ENCODE results near the gene USP24.
"Not testable (repeated sequence)": the region's sequence is repeated elsewhere in the genome, so short reads cannot be mapped to it uniquely, and the experiment has no call there.

The USP24 gene

DNA sequence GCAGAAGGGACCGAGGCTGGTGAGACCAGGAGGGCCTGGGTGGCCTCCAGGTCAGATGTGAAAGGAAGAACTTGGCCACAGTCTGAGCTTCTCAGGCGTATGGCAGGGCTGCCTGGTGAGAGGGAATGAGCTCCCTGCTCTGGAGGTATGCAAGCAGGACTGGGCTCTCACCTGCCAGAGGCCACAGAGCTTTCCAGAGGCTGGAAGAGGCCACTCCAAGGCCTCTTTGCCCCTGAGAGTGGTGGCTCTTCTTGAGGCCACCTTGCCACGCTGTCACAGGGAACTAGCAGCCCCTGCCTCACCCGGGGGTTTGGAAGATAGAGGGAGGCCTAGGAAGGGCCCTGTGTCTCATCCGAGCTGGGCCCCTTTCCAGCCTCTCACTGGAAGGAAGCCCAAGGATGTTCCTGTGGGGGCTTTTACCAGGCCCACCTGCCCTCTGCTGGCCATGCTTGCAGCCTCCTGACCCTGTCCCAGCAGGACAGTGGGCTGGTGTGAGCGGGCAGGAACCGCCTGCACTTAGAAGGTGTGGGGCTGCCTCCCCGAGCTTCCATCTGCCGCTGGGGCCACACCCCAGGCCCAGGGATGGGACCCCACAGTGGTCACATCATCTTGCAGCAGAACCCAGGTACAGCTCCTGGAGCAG, 165.8 kb downstream of the USP24 start:
- DNase-seq, result no peak

DNA sequence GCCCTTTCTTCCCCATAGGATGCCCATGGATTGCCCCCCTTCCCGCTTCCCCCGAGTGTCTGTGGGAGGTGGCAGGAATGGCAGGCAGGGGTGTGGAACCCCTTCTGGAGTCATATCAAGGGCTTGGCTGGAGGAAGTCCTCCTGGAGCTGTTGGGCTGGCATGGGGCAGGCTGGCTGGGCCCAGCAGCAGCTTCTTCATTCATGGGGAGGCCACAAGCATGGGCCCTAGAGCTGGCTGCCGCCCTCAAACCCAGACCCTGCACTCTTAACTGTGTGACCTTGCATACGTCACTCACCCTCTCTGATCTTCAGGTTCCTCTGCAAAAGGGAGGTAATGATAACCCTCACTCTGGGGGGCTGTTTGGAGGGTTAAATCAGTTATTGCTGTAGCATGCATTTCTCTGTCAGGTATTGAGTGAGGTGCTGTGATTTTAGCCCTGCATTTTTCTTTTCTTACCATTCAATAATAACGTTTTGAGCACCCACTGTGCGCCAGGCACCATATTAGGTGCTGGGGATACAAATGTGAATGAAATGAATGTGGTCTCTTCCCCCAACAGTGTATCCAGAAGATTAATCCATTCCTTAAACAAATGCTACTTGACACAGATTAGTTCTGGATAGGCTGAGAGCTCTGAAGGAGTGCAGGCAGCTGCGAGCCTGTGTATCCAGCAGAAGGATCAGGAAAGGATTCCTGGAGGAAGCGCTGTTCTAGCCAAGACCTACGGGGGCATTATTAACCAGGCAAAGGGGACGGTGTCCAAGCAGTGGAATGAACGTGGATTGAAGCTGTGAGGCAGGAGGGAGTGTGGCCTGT, 166.5 kb downstream of the USP24 start:
- peak; percentile 85 for DNase-seq

DNA sequence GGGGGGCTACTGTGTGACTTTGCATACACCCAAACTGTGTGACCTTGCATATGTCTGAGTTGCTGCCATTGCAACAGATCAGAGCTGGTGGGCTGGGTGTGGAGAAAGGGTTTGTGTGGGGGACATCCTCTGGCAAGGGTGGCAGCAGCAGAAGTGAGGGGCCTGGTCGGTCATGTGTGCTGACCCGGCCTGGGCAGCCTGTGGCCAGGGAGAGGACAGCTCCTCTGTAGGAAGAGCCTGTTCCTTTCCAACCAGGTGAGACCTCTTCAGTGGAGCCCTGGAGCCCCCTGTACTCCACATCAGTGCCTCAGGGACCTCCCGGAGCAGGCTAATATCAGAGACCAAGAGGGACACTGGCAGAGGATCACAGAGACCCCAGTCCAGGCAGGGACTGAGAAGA, 167.6 kb downstream of the USP24 start:
- no peak for DNase-seq

DNA sequence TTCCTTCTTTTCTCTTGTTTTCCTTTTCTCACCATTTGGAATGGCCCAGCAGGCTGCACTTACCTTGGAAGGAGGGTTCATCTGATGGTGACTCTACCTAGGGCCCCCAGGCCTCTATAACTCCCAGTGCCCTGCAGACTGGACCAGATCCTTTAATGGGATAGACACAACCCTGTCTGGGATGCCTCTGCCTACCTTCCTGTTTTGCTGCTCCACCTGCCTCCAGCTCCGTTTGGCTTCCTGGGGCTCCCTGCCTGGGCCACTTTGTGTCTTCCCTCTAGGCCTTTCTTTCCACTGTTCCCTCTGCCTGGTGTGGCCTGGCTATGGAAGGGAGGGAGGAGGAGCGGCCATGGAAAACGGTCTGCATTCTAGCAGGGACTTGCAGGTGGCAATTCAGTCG, 168.3 kb downstream of the USP24 start:
- DNase-seq, result no peak

DNA sequence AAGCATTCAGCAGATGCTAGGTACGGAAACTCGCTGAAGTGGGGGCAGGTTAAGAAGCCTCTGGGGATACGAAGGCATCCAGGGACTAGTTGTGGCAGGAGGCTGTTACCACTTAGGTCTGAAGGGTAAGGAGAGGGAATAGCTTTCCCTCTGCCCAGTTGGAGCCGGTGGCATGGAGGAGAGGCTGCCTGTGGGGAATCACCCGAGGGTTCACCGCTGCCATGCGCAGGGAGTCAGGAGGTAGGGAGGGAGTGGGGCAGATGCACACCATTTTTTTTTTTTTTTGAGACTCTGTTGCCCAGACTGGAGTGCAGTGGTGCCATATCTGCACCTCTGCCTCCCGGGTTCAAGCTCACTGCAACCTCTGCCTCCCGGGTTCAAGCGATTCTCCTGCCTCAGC, 169.7 kb downstream of the USP24 start:
- DNase-seq, result peak; percentile 22

DNA sequence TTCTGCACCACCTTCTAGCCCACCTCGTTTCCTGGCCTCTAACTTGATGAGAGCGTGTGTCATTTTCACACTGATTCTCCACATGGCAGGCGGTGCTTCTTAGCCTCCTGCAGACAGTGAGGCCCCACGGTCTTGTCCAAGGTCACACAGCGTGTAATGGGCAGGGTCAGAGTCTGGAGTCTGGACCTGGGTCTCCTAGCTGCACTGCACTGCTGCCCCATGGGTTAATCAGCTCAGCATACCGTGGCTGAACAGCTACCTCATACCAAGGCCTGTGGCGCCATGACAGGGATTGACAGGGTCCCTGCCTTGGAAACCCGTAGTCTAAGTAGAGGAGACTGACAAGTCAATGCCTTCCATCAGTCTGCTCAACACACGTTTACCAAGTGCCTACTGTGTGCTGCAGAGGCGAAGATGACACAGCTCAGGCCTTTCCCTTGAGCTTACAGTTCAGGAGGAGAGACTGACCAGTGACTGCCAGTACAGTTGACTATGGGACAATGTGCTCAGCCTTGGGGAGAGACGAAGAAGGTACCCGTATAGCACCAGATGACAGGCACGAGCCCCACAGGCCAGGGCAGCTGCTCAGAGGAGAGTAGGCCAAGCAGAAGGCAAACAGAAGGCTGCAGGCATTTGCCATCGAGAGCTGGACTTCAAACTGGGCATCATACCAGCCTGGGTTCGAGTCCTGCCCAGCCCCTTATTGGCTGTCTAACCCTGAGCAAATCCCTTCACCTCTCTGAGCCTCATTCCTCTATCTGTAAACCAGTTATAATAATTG, 170.4 kb downstream of the USP24 start:
- DNase-seq, result no peak

DNA sequence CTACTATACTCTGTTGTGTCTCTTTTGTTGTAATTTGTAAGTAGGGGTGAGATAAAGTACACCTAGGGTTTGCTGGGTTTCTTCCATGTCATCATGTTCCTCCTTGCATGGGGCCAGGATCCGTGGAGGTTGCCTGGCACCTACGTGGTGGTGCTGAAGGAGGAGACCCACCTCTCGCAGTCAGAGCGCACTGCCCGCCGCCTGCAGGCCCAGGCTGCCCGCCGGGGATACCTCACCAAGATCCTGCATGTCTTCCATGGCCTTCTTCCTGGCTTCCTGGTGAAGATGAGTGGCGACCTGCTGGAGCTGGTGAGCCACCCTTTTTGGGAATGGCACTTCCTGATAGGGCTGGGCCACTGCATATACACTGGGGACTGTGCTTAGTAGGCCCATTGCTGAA, 171.4 kb downstream of the USP24 start:
- no peak for DNase-seq

DNA sequence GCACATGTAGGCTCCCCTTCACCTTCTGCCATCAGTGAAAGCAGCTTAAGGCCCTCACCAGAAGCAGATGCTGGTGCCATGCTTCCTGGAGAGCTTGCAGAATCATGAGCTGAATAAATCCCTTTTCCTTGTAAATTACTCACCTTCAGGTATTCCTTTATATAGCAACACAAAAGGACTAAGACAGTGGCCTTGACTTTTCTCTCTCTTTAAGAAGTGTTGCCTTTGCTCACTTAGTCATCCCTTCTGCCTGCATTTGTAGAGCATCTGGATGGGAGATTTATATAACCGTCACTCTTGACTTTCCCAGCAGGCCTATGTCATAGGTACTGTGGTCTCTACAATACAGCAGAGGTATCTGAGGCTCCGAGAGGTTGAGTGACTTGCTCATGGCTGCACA, 172.2 kb downstream of the USP24 start:
- DNase-seq, result peak; percentile 56

DNA sequence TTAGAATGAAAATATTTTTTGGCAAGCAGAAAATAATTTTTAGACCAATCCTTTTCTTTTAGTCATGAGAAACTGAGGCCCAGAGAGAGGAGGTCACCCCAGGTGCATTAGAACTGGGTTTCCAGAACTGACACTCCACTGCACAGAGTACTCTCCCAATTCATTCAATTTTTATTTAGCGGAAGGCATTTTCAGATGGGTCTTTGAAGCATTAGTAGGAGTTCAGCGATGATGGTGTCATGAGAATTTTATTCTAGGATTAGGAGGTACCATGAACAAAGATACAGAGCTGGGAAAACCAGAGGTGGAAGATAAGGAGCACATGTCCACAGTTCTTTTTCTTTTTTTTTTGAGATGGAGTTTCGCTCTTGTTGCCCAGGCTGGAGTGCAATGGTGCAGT, 173.6 kb downstream of the USP24 start:
- no peak for DNase-seq

DNA sequence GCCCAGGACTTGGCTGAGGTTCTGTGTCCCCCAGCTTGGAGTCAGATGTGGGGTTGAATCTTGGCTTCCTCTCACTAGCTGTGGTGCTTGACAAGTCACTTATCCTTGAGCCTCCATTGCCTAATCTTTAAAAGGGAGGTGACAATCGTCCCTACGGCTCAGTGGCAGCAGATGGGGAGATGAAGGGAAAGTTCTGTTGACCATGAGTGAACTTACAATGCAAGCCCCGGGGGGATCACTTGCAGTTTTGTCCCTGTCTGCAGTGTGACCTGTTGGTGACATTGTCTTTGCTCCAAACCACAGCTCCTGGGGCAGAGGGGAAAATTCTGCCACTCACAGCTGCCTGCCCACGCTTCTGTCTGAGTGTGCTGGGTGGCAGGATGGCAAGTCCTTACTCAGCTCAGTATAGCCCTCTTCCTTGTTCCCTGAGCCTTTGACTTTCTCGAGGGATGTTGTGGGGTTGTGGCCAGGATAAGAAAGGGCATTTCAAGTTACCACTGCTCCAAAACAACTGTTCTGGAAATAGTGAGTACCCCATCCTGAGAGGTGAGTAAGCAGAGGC, 174.2 kb downstream of the USP24 start:
- peak; percentile 57 for DNase-seq

DNA sequence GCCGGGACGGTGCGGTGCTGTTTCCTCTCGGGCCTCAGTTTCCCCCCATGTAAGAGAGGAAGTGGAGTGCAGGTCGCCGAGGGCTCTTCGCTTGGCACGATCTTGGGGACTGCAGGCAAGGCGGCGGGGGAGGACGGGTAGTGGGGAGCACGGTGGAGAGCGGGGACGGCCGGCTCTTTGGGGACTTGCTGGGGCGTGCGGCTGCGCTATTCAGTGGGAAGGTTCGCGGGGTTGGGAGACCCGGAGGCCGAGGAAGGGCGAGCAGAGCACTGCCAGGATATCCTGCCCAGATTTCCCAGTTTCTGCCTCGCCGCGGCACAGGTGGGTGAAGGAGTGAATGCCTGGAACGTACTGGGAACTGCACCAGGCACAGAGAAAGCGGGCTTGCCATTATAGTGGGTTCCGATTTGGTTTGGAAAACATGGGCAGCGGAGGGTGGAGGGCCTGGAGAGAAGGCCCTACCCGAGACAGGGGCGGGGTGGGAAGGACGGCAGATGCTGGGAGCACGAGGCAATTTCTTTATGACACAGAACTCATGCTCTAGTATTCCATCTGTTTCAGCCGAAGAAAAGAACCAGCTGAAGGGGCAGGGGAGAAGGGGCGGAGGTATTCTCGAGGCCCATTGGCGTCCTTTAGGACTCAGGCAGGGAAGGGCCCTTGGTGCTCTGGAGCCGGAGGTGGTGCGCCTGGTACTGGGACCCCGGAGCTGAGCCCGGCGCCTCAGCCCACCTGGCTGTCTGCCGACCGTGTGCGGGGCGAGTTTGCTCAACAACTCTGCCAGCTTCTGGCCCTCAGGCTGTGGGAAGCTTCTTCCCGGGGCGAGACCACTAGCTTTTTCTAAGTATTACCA, 174.9 kb downstream of the USP24 start:
- DNase-seq, result peak; percentile 42

DNA sequence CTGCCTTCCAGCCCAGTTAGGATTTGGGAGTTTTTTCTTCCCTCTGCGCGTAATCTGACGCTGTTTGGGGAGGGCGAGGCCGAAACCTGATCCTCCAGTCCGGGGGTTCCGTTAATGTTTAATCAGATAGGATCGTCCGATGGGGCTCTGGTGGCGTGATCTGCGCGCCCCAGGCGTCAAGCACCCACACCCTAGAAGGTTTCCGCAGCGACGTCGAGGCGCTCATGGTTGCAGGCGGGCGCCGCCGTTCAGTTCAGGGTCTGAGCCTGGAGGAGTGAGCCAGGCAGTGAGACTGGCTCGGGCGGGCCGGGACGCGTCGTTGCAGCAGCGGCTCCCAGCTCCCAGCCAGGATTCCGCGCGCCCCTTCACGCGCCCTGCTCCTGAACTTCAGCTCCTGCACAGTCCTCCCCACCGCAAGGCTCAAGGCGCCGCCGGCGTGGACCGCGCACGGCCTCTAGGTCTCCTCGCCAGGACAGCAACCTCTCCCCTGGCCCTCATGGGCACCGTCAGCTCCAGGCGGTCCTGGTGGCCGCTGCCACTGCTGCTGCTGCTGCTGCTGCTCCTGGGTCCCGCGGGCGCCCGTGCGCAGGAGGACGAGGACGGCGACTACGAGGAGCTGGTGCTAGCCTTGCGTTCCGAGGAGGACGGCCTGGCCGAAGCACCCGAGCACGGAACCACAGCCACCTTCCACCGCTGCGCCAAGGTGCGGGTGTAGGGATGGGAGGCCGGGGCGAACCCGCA, 175.7 kb downstream of the USP24 start, which contains the start of gene PCSK9:
TSS of gene PCSK9 (plus strand) at position 207 of the 741 bp plus-strand sequence. CDS start at position 497, 290 bp downstream.
- no peak for DNase-seq

DNA sequence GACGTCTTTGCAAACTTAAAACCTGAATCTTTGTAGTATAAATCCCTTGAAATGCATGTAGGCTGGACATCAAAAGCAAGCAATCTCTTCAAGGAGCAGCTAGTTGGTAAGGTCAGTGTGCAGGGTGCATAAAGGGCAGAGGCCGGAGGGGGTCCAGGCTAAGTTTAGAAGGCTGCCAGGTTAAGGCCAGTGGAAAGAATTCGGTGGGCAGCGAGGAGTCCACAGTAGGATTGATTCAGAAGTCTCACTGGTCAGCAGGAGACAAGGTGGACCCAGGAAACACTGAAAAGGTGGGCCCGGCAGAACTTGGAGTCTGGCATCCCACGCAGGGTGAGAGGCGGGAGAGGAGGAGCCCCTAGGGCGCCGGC, 176.2 kb downstream of the USP24 start:
- DNase-seq, result no peak

DNA sequence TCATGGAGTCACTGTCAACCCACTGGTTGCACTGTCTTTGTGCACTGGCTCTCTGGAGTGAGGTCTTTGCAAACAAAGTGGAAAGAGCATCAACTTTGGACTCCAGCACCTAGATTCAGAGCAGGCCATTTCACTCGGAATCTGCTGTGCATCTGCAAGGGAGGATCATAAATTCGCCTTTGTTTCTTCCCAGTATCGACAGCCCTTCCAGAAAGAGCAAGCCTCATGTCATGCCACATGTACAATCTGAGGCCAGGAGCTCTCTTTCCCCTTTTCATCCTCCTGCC, 176.7 kb downstream of the USP24 start:
- DNase-seq, result no peak

DNA sequence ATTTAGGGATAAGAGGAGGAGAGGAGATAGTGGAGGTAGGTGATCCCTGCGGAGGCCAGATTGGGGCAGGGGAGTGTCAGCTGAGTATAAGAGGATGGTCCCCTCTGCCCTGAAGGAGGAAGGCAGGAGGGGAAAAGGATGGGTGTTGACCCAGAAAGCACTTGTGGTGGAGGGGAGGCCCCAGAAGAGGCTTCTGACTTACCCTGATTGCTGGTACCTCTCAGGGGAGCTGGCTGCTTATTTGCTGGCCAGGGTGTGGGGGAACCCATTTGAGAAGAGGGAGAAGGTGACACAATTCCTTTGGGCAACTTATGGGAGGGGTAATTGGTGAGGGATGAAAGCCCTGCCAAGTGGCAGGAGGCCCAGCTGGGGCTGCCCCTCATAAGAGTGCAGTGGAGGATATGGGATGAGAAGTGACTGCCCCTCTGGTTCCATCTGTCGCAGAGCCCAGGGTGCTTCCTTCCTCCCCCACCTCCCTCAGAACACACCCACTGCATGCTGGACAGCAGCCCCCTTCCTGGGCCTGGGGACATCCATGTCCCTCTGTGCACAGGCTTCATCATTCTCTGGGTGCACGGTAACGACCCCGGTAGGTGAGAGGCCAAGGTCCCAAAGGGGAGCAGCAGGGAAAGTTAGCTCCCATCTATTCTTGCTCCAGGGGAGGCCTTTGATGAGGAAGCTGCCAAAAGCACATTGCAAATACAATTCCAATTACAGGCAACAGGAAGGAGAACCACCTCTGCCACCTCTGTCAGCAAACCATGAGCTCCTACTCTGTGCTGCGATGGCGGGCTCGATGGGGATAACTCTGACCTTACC, 177.2 kb downstream of the USP24 start:
- DNase-seq, result peak; percentile 57

DNA sequence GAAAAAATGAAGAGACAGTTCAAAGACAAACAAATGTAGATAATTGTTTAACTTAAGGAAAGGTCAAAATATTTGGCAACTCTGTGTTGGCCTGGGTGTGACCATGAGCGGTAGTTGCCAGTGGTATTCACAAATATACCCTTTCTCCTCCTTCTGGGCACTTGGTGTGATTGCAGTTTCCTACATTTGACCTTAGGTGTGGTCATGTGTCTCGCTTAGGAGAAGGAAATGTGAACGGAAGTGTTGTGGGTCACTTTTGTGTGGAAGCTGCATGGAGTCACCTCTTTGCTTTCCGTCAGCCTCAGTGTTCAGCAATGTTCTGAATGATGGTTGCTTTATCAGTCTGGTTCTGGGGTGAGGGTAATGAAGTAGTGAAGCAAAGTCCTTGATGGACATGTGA, 179.3 kb downstream of the USP24 start:
- DNase-seq, result no peak

DNA sequence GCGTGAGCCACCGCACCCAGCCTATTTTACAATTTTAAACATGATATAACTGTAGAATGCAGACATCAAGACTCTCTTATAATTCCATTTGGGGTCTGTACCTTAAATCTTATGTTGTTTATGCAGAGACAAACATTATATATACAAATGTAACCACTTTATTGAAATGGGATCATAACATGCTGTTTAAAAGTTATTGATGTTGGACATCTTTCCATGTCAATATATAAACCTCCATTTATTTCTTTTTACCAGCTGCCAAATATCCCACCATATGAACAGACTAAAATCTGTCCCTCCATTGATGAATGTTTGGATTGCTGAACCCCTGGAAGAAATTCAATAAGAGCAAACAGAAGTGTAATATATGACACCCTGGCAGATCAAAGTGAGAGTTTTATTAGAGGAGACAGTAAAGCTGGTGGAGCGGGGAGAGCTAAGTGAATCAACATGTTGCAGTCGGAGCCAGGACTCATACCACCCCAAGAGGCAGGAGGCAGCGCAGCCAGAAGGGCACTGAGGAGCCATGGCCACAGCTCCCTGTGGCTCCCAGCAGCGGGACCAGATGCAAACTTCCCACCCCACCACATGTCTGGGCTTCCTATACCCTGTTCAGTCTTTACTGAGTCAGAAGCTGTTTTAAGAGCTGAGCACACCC, 180.6 kb downstream of the USP24 start:
- DNase-seq, result no peak

DNA sequence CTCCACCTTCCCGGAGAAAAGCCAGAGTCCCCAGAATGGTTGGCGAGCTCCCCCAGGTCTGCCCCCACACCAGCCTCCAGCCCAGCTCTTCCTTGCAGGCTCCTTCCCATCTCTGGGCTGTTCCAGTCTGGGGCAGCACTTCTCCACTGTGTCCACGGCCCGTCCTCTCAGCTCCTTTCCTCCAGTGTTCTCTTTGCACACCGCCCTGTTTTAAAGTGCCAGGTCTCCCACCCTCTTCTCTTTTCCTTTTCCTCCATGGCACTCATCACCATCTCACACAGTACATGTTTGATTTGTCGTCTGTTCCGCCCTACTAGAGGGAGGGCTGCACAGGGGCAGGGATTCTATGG, 181.9 kb downstream of the USP24 start:
- no peak for DNase-seq

DNA sequence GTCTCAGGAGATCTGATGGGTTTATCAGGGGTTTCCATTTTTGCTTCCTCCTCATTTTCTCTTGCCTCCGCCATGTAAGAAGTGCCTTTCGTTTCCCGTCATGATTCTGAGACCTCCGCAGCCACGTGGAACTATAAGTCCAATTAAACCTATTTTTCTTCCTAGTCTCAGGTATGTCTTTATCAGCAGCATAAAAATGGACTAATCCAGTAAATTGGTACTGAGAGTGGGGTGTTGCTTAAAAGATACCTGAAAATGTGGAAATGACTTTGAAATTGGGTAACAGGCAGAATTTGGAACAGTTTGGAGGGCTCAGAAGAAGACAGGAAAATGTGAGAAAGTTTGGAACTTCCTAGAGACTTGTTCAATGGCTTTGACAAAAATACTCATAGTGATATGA, 184.1 kb downstream of the USP24 start:
- DNase-seq, result not testable (repeated sequence)

DNA sequence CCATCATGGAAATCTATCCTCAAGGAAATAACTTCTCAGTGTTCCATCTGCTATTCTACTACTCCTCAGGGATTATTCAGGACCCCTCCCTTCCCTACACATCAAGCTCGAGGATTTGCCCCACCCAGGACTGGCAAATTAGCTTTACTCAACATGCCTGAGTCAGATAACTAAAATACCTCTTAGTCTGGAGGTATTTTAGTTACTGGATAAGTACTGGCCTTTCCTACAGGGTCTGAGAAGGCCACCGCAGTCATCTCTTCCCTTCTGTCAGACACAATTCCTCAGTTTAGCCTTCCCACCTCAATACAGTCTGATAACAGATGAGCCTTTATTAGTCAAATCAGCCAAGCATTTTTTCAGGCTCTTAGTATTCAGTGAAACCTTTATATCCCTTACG, 188.5 kb downstream of the USP24 start:
- DNase-seq, result peak; percentile 25

DNA sequence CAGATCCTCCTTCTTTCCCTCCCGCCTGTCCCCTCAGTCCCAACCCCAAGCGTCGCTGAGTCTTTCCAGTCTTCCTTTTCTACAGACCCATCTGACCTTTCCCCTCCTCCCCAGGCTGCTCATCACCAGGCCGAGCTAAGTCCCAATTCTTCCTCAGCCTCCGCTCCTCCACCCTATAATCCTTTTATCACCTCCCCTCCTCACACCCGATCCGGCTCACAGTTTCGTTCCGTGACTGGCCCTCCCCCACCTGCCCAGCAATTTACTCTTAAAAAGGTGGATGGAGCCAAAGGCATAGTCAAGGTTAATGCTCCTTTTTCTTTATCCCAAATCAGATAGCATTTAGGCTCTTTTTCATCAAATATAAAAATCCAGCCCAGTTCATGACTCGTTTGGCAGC, 191.0 kb downstream of the USP24 start:
- DNase-seq, result peak; percentile 69
